Naive thymus-derived CD8-positive, alpha-beta T cell (primary cell): ENCODE results near the gene PRSS22. TPM values are rescaled to one million over a fixed set of nuclear protein-coding genes. Genes with fewer than 3 reads are reported as not detected.

Source experiments
- ATAC-seq, 2 donors: fragments of 150-1000 bp; cut with Tn5 transposase in 1 of 2; sonication (Bioruptor Pico), chemical (Tn5 transposase) in 1 of 2; 1 replicate in 1 of 2; 2 replicates in 1 of 2; pipeline ENCODE4 v1.10.0; 2021; ENCODE audit warnings: mild to moderate bottlenecking in 2 of 2, moderate library complexity in 2 of 2
- POLR2A ChIA-PET: fragments of 350-600 bp; sonication (Branson Sonifier 250); formaldehyde crosslinking; loops from one replicate; lab custom pipeline; 2021; ENCODE audit warnings: antibody characterized with exemption; lab: Charles Lee
- DNase-seq, 10 donors: peaks; one replicate each; pipeline versions ENCODE4 v3.0.0 to v3.0.0-alpha.2; 2020 to 2022
- H3K27ac Mint-ChIP-seq, 10 donors: one replicate each; pipeline ENCODE4 v1.8.0; 2020 to 2022; ENCODE audit warnings: mild to moderate bottlenecking in 10 of 10, mixed read lengths in 10 of 10, moderate library complexity in 4 of 10, inconsistent platforms in 1 of 10
- H3K27me3 Mint-ChIP-seq, 5 donors: one replicate each; pipeline ENCODE4 v1.8.0; 2021 to 2022; ENCODE audit warnings: mixed read lengths in 5 of 5
- H3K36me3 Mint-ChIP-seq, 3 donors: one replicate each; pipeline ENCODE4 v1.8.0; 2020 to 2022; ENCODE audit warnings: mixed read lengths in 3 of 3, mild to moderate bottlenecking in 2 of 3, inconsistent platforms in 1 of 3
- H3K4me1 Mint-ChIP-seq, 4 donors: one replicate each; pipeline ENCODE4 v1.8.0; 2021 to 2022; ENCODE audit warnings: mixed read lengths in 4 of 4
- H3K4me3 Mint-ChIP-seq, 10 donors: one replicate each; pipeline ENCODE4 v1.8.0; 2020 to 2022; ENCODE audit warnings: mild to moderate bottlenecking in 10 of 10, mixed read lengths in 10 of 10, moderate library complexity in 6 of 10, inconsistent platforms in 1 of 10
- H3K9me3 Mint-ChIP-seq, 9 donors: one replicate each; pipeline ENCODE4 v1.8.0; 2020 to 2022; ENCODE audit warnings: mixed read lengths in 9 of 9, mild to moderate bottlenecking in 3 of 9, inconsistent platforms in 1 of 9, moderate library complexity in 1 of 9
- polyA plus RNA-seq, 3 donors: library from polyadenylated mRNA; unstranded; fragments of 300-500 nt; fragmentation: Illumina TruSeq; gene quantifications; one replicate each; pipeline ENCODE4 v1.2.3, GENCODE V29; 2021
- total RNA-seq, 8 experiments: library from RNA in 2 of 8; stranded (reverse) in 2 of 8; gene quantifications; one replicate each; pipeline ENCODE4 v1.2.3 and lab custom pipeline; 2021 to 2026

The PRSS22 gene
- total and polyA plus RNA-seq, 5 experiments from 2014 or later, result not detected

GRCh38 chr16:2831203-2831602, 26.8 kb downstream of the PRSS22 start:
- H3K4me1 Mint-ChIP-seq, result peaks cover 0 to 6% (median 1%) of the 10 kb centered on the region in 4 donors
- no peaks in the 10 kb centered on the region for H3K9me3 Mint-ChIP-seq
- POLR2A ChIA-PET, result interaction anchor here (0.6 kb wide), 1 partner anchor 44 kb away, joined by 3 read pairs; no protein-coding TSS in a partner anchor
- ATAC-seq (no peak), DNase-seq (no peak)
- no peak overlapping the region for H3K4me3 Mint-ChIP-seq
- H3K36me3 Mint-ChIP-seq, result no peaks in the 10 kb centered on the region
- no peak overlapping the region for H3K27ac Mint-ChIP-seq
- H3K27me3 Mint-ChIP-seq, result peaks cover 0 to 14% (median 9%) of the 10 kb centered on the region in 5 donors

- H3K27me3 Mint-ChIP-seq, result peaks cover 0 to 14% (median 9%) of the 10 kb centered on the region in 5 donors
- H3K27ac Mint-ChIP-seq, result no peak overlapping the region
- POLR2A ChIA-PET, result no interaction called here
- no peaks in the 10 kb centered on the region for H3K9me3 Mint-ChIP-seq
- ATAC-seq (no peak), DNase-seq (no peak)
- peaks cover 0 to 6% (median 1%) of the 10 kb centered on the region in 4 donors for H3K4me1 Mint-ChIP-seq
- H3K4me3 Mint-ChIP-seq, result no peak overlapping the region
- no peaks in the 10 kb centered on the region for H3K36me3 Mint-ChIP-seq
Measured at GRCh38 chr16:2830355-2830695, 27.6 kb downstream of the PRSS22 start.

GRCh38 chr16:2829501-2830354, 28.2 kb downstream of the PRSS22 start, which contains the start of gene ZG16B:
ZG16B (plus strand) TSS chr16:2830303; CDS start chr16:2830442, 139 bp downstream.
- peaks cover 0 to 6% (median 1%) of the 10 kb centered on the region in 4 donors for H3K4me1 Mint-ChIP-seq
- no peak for ATAC-seq
- H3K27me3 Mint-ChIP-seq, result peaks cover 0 to 14% (median 9%) of the 10 kb centered on the region in 5 donors
- no peaks in the 10 kb centered on the region for H3K36me3 Mint-ChIP-seq
- DNase-seq, result no peak
- H3K9me3 Mint-ChIP-seq, result no peaks in the 10 kb centered on the region
- H3K27ac Mint-ChIP-seq, result no peak within 1 kb of the TSS
- POLR2A ChIA-PET, result no interaction called here
- H3K4me3 Mint-ChIP-seq, result no peak within 1 kb of the TSS

- Mint-ChIP-seq H3K4me3 (no peak overlapping the region), H3K9me3 (no peaks in the 10 kb centered on the region), H3K4me1 (peaks cover 0 to 6% (median 1%) of the 10 kb centered on the region in 4 donors), H3K27ac (no peak overlapping the region), H3K36me3 (no peaks in the 10 kb centered on the region), H3K27me3 (peaks cover 0 to 14% (median 9%) of the 10 kb centered on the region in 5 donors)
- POLR2A ChIA-PET, result no interaction called here
- DNase-seq, result no peak
- no peak for ATAC-seq
Measured at GRCh38 chr16:2828876-2829430, 29.0 kb downstream of the PRSS22 start.

GRCh38 chr16:2828521-2828840, 29.5 kb downstream of the PRSS22 start:
- no peak overlapping the region for H3K4me3 Mint-ChIP-seq
- H3K36me3 Mint-ChIP-seq, result no peaks in the 10 kb centered on the region
- POLR2A ChIA-PET, result no interaction called here

GRCh38 chr16:2827831-2828520, 30.0 kb downstream of the PRSS22 start:
- no peak for ATAC-seq

More at GRCh38 chr16:2828521-2828840, 29.5 kb downstream of the PRSS22 start:
- Mint-ChIP-seq H3K27ac (no peak overlapping the region), H3K27me3 (peaks cover 0 to 14% (median 9%) of the 10 kb centered on the region in 5 donors), H3K4me1 (peaks cover 0 to 6% (median 1%) of the 10 kb centered on the region in 4 donors), H3K9me3 (no peaks in the 10 kb centered on the region)
- DNase-seq (no peak), ATAC-seq (no peak)

GRCh38 chr16:2827374-2827791, 30.6 kb downstream of the PRSS22 start:
- POLR2A ChIA-PET, result no interaction called here
- no peak for ATAC-seq
- H3K36me3 Mint-ChIP-seq, result no peaks in the 10 kb centered on the region
- H3K27ac Mint-ChIP-seq, result no peak overlapping the region
- no peaks in the 10 kb centered on the region for H3K9me3 Mint-ChIP-seq
- H3K27me3 Mint-ChIP-seq, result peaks cover 0 to 9% (median 5%) of the 10 kb centered on the region in 5 donors
- no peak overlapping the region for H3K4me3 Mint-ChIP-seq
- no peak for DNase-seq
- H3K4me1 Mint-ChIP-seq, result peaks cover 0 to 3% (median 1%) of the 10 kb centered on the region in 4 donors

More at GRCh38 chr16:2827831-2828520, 30.0 kb downstream of the PRSS22 start:
- POLR2A ChIA-PET, result no interaction called here
- no peaks in the 10 kb centered on the region for H3K36me3 Mint-ChIP-seq
- H3K9me3 Mint-ChIP-seq, result no peaks in the 10 kb centered on the region
- H3K27me3 Mint-ChIP-seq, result peaks cover 0 to 14% (median 9%) of the 10 kb centered on the region in 5 donors
- no peak for DNase-seq
- no peak overlapping the region for H3K4me3 Mint-ChIP-seq
- peaks cover 0 to 6% (median 1%) of the 10 kb centered on the region in 4 donors for H3K4me1 Mint-ChIP-seq
- H3K27ac Mint-ChIP-seq, result peak overlapping the region in 2 of 10 donors; percentile 48 to 59

GRCh38 chr16:2826591-2827373, 31.2 kb downstream of the PRSS22 start:
- no peaks in the 10 kb centered on the region for H3K9me3 Mint-ChIP-seq
- no peak overlapping the region for H3K4me3 Mint-ChIP-seq
- POLR2A ChIA-PET, result no interaction called here
- DNase-seq (no peak), ATAC-seq (no peak)
- peaks cover 0 to 9% (median 5%) of the 10 kb centered on the region in 5 donors for H3K27me3 Mint-ChIP-seq
- H3K4me1 Mint-ChIP-seq, result peaks cover 0 to 3% (median 1%) of the 10 kb centered on the region in 4 donors
- H3K27ac Mint-ChIP-seq, result no peak overlapping the region
- H3K36me3 Mint-ChIP-seq, result no peaks in the 10 kb centered on the region

- POLR2A ChIA-PET, result no interaction called here
- Mint-ChIP-seq H3K27me3 (peaks cover 0 to 5% (median 3%) of the 10 kb centered on the region in 5 donors), H3K36me3 (no peaks in the 10 kb centered on the region), H3K4me3 (no peak overlapping the region), H3K9me3 (no peaks in the 10 kb centered on the region), H3K4me1 (peaks cover 0 to 1% (median under 1%) of the 10 kb centered on the region in 4 donors), H3K27ac (no peak overlapping the region)
- ATAC-seq (no peak), DNase-seq (no peak)
Measured at GRCh38 chr16:2825906-2826305, 32.1 kb downstream of the PRSS22 start.

- H3K4me3 Mint-ChIP-seq, result no peak overlapping the region
- DNase-seq (no peak), ATAC-seq (no peak)
- no peaks in the 10 kb centered on the region for H3K36me3 Mint-ChIP-seq
- no peak overlapping the region for H3K27ac Mint-ChIP-seq
- H3K27me3 Mint-ChIP-seq, result peaks cover 0 to 4% (median 0%) of the 10 kb centered on the region in 5 donors
- H3K9me3 Mint-ChIP-seq, result no peaks in the 10 kb centered on the region
- POLR2A ChIA-PET, result no interaction called here
- no peaks in the 10 kb centered on the region for H3K4me1 Mint-ChIP-seq
Measured at GRCh38 chr16:2825049-2825742, 32.8 kb downstream of the PRSS22 start.

GRCh38 chr16:2824626-2825025, 33.3 kb downstream of the PRSS22 start:
- Mint-ChIP-seq H3K9me3 (no peaks in the 10 kb centered on the region), H3K4me1 (no peaks in the 10 kb centered on the region), H3K4me3 (no peak overlapping the region), H3K27ac (no peak overlapping the region), H3K27me3 (peaks cover 0 to 4% (median 0%) of the 10 kb centered on the region in 5 donors), H3K36me3 (no peaks in the 10 kb centered on the region)
- POLR2A ChIA-PET, result no interaction called here
- DNase-seq, result no peak
- no peak for ATAC-seq

- no peak for ATAC-seq
Measured at GRCh38 chr16:2822496-2822895, 35.5 kb downstream of the PRSS22 start.

More at GRCh38 chr16:2822496-2822895, 35.5 kb downstream of the PRSS22 start:
- Mint-ChIP-seq H3K27me3 (peaks cover 0 to 2% (median 0%) of the 10 kb centered on the region in 5 donors), H3K9me3 (no peaks in the 10 kb centered on the region), H3K4me1 (peaks cover 0 to 4% (median 0%) of the 10 kb centered on the region in 4 donors), H3K4me3 (no peak overlapping the region), H3K36me3 (no peaks in the 10 kb centered on the region), H3K27ac (no peak overlapping the region)
- POLR2A ChIA-PET, result no interaction called here
- DNase-seq, result no peak
